Ectodermal cell (in vitro differentiated cells): ENCODE measurements around the gene TRIL.

Experiments
- H3K27ac ChIP-seq: 2 replicates; pipeline ENCODE4 v1.7.0; 2013; ENCODE audit warnings: mild to moderate bottlenecking, low read depth, low read length; ENCODE audit not compliant: insufficient read depth, poor library complexity, severe bottlenecking
- H3K27me3 ChIP-seq: 2 replicates; pipeline ENCODE4 v1.7.0; 2013; ENCODE audit warnings: mild to moderate bottlenecking, low read length; ENCODE audit not compliant: insufficient read depth, control insufficient read depth, poor library complexity, severe bottlenecking
- H3K36me3 ChIP-seq: one replicate; pipeline ENCODE4 v1.7.0; 2013; ENCODE audit warnings: low read length; ENCODE audit not compliant: control insufficient read depth, insufficient read depth
- H3K4me1 ChIP-seq: one replicate; pipeline ENCODE4 v1.7.0; 2013; ENCODE audit warnings: low read length; ENCODE audit not compliant: control insufficient read depth, insufficient read depth
- H3K4me3 ChIP-seq: 2 replicates; pipeline ENCODE4 v1.7.0; 2013; ENCODE audit warnings: low read depth, low read length, control low read depth; ENCODE audit not compliant: insufficient read depth
- H3K9me3 ChIP-seq: 2 replicates; pipeline ENCODE4 v1.7.0; 2013; ENCODE audit warnings: mild to moderate bottlenecking, low read length, moderate library complexity; ENCODE audit not compliant: control insufficient read depth
- WGBS, 2 experiments: methylation state at CpG; one replicate each; pipeline ENCODE4 v1.1.7; 2013; ENCODE audit warnings: missing lambda C conversion rate in 2 of 2; 5-methylcytosine and 5-hydroxymethylcytosine counted together

Gene TRIL

DNA sequence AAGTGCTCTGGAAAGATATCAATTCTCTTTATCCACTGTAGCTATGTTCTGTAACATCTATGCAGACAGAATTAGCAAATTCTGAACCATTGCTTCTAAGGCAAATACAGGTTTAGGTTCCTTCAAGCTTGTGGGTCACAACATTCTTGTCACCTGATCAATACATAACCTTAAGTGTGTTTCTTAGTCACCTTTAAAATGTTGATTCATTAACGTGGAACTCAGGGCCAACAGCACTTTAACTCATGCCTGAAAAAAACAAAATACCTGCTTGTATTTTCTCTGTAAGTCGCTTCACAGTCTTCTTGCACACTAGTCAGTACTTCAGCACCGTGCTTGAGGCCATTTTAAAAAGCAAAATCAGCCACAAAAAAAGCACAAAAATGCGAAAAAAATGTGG, 35.2 kb upstream of the TRIL start:
- no peaks in the 10 kb centered on the region for H3K36me3 ChIP-seq
- WGBS, 2 experiments: 90 to 92% methylated on average over 4 of the region's 4 CpGs
- H3K4me3 ChIP-seq: no peak overlapping the region
- peaks cover 15% of the 10 kb centered on the region for H3K4me1 ChIP-seq
- no peak overlapping the region for H3K27ac ChIP-seq
- H3K9me3 ChIP-seq: no peaks in the 10 kb centered on the region
- H3K27me3 ChIP-seq: no peaks in the 10 kb centered on the region

DNA sequence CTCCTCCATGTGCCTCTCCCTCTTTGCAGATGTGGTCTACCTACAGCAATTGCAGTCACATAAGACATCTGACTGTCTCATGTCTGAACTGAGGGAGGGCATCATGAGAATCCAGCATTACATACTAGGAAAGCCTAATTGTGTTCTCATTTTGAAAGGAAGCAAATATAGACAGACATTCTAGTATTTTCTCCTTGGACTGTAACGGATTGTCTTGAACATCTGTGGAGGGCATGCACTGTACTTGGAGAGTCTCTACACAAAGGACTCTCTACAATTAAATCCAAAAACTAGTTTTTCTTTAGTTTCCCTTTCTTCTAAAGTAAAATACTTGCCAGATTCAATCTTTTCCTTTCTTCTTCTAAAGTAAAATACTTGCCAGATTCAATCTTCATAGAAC, 34.7 kb upstream of the TRIL start:
- no peak overlapping the region for H3K4me3 ChIP-seq
- H3K27me3 ChIP-seq: no peaks in the 10 kb centered on the region
- peaks cover 10% of the 10 kb centered on the region for H3K4me1 ChIP-seq
- no peaks in the 10 kb centered on the region for H3K9me3 ChIP-seq
- WGBS, 2 experiments: 91 to 98% methylated on average over 1 of the region's 1 CpG
- H3K27ac ChIP-seq: no peak overlapping the region
- no peaks in the 10 kb centered on the region for H3K36me3 ChIP-seq

DNA sequence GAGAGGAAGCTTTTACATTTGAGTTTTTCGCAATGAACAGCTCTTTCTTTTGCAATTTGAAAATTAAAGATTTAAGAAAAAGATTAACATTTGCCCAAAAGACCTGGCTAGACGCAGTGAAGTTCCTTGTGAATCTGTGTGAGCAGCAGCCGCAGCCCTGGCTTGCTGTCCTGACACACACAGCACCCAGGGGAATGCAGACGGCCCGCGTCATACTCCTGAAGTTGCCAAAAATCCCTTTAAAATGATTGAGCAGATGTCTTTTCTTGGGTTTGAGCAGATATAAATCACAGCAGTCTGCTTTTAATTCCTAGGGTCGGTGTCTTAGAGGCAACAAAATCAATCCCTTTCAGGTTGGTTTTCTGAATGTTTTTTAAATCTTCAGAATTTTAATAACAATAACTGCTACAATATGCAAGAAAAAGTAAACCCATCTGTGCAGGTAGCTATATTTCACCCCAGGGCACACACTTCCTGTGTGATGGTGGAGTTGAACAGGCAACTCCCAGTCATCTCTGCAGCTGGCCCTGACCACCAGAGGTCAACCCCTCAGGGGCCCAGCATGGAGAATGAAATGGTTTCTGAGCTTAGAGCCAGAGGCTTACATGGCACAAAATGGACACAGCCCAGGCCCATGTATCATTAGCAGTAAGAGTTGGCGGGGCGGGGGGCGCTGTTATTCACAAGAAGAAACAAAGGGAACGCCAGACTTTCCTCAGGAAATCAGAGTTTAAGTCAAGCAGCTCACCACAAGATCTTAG, 32.2 kb upstream of the TRIL start:
- 91 to 95% methylated on average over 11 of the region's 11 CpGs for WGBS, 2 experiments
- no peaks in the 10 kb centered on the region for H3K36me3 ChIP-seq
- H3K9me3 ChIP-seq: no peaks in the 10 kb centered on the region
- no peaks in the 10 kb centered on the region for H3K27me3 ChIP-seq
- H3K4me3 ChIP-seq: no peak overlapping the region
- H3K27ac ChIP-seq: no peak overlapping the region
- peaks cover 24% of the 10 kb centered on the region for H3K4me1 ChIP-seq

DNA sequence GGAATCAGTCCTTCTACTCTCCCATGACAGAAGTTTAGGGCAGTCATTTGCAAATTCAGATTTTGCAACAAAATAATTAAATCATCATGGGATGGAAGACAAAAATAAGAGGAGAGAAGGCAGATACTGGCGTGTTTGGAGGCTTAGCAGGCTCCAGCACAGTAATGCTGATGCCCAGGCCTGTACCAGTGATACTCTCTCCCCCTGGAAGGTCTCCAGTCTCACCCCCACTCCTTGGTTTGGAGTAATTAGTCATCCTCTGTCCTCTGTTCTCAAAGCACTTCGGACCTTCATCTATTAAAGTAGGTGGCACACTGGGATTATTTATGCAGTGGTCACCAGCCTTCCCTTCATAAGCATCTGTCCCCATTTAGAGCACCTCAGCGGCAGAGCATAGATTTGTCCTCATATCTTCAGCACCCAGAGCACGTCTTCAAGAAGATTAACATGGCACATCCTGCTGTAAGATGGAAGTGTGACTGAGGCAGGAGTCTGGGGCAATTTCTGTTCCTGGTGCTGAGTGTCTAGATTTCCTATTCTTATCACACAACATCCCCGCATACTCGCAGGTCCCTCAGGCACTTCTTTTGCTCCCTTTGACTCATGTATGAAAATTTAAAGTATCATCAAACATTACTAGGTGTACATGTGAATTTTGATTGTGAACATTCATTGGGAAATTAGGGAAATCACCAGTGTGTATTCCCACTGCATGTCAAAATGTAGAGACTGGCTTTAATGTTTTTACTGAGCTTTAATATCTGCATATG, 31.3 kb upstream of the TRIL start:
- no peak overlapping the region for H3K4me3 ChIP-seq

DNA sequence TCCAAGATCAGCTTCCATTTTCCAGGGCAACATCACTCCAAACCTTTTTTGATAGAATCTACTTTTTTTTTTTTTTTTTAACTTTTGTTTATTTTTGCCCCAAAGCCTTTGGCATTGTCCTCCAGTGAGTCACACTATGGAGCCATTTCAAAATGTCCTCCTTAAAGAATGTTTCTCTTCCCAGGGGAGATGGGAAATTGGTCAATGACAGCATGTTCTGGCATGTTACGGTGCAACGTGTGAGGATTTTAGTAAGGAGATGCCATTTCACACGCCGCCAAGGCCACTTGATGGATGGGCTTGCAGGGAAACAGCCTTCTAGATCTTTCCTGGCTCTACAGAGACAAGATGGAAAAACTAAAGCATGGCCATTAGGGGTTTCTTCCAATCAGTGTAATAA, 30.7 kb upstream of the TRIL start:
- no peak overlapping the region for H3K27ac ChIP-seq

More for the DNA sequence above, 31.3 kb upstream of the TRIL start:
- 96% methylated on average over 4 to 6 of the region's 6 CpGs for WGBS, 2 experiments
- no peaks in the 10 kb centered on the region for H3K36me3 ChIP-seq
- H3K9me3 ChIP-seq: no peaks in the 10 kb centered on the region
- H3K27ac ChIP-seq: no peak overlapping the region
- H3K27me3 ChIP-seq: no peaks in the 10 kb centered on the region
- H3K4me1 ChIP-seq: peaks cover 34% of the 10 kb centered on the region

GRCh38 chr7:28988091-28988490, 30.0 kb upstream of the TRIL start:
- Histone ChIP-seq H3K4me1 (peaks cover 40% of the 10 kb centered on the region), H3K36me3 (no peaks in the 10 kb centered on the region), H3K27me3 (no peaks in the 10 kb centered on the region), H3K9me3 (no peaks in the 10 kb centered on the region), H3K4me3 (no peak overlapping the region), H3K27ac (no peak overlapping the region)
- WGBS, 2 experiments: 96 to 97% methylated on average over 5 of the region's 5 CpGs

More for the DNA sequence above, 30.7 kb upstream of the TRIL start:
- no peaks in the 10 kb centered on the region for H3K27me3 ChIP-seq
- H3K36me3 ChIP-seq: no peaks in the 10 kb centered on the region
- H3K9me3 ChIP-seq: no peaks in the 10 kb centered on the region
- peaks cover 40% of the 10 kb centered on the region for H3K4me1 ChIP-seq
- H3K4me3 ChIP-seq: no peak overlapping the region
- 96% methylated on average over 4 of the region's 4 CpGs for WGBS, 2 experiments

DNA sequence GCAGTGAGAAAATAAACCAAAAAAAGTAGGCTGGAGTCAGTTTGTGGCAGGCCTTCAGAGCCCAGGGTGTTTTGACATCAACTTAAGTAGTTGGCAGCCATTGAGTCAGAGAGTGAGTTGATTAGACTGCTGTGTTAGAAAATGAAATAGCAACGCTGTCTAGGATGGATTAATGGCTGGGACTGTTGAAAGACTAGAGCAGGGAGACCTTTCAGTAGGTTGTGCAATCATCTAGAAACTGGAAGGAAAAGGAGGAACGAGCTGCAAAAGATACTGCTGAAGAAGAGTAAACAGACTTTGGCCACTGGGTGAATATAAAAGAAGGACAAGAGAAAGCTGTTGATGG, 28.6 kb upstream of the TRIL start:
- H3K27ac ChIP-seq: no peak overlapping the region
- 90 to 92% methylated on average over 2 of the region's 2 CpGs for WGBS, 2 experiments

GRCh38 chr7:28986028-28986764, 28.1 kb upstream of the TRIL start:
- no peak overlapping the region for H3K27ac ChIP-seq
- H3K4me1 ChIP-seq: peaks cover 40% of the 10 kb centered on the region
- no peak overlapping the region for H3K4me3 ChIP-seq
- H3K36me3 ChIP-seq: no peaks in the 10 kb centered on the region
- no peaks in the 10 kb centered on the region for H3K9me3 ChIP-seq
- no peaks in the 10 kb centered on the region for H3K27me3 ChIP-seq
- 89 to 90% methylated on average over 11 of the region's 11 CpGs for WGBS, 2 experiments

More for the DNA sequence above, 28.6 kb upstream of the TRIL start:
- H3K4me3 ChIP-seq: no peak overlapping the region
- peaks cover 40% of the 10 kb centered on the region for H3K4me1 ChIP-seq
- no peaks in the 10 kb centered on the region for H3K9me3 ChIP-seq
- H3K36me3 ChIP-seq: no peaks in the 10 kb centered on the region
- H3K27me3 ChIP-seq: no peaks in the 10 kb centered on the region

DNA sequence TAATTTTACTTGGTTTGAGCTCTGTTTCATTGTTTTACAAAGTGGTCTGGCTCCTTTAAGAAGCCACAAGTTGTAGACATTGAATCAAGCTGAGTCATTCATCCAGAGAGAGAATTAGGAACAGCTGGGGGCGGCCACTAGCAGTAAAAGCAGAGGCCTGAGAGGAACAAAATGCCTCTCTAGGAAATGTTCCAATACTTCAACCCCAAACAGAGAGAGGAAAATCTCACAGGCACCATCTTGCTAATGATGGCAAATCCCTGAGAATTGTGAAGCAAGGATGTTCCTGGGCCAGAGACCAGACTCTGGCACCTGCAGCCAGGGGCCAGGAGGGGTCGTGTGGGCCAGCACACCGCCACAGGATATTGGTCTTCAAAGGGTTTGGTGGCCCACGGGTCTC, 26.5 kb upstream of the TRIL start:
- H3K4me1 ChIP-seq: peaks cover 35% of the 10 kb centered on the region
- no peaks in the 10 kb centered on the region for H3K36me3 ChIP-seq
- WGBS, 2 experiments: 20 to 23% methylated on average over 4 of the region's 4 CpGs

DNA sequence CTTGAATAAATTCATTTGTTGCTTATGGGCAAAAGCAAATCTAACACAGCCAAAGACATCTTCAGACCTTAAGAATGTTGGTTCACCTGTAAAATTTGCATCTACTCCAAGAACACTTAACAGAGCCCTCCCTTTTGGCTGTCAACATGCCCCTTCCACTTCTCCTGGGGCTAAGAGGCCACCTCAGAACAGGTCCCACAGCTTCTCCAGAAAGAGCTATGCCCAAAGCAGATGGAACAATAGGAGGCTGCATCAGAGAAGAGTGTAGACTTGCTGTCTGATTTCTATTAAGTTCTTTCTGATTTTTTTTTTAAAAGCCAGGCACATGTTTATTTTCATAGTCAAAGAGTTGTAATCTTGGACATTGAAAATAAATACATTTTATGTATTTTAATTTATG, 26.1 kb upstream of the TRIL start:
- no peaks in the 10 kb centered on the region for H3K36me3 ChIP-seq
- H3K9me3 ChIP-seq: no peaks in the 10 kb centered on the region
- no peaks in the 10 kb centered on the region for H3K27me3 ChIP-seq
- peaks cover 35% of the 10 kb centered on the region for H3K4me1 ChIP-seq
- no peak overlapping the region for H3K4me3 ChIP-seq
- H3K27ac ChIP-seq: peak overlapping the region; percentile 47

More for the DNA sequence above, 26.5 kb upstream of the TRIL start:
- Histone ChIP-seq H3K4me3 (no peak overlapping the region), H3K9me3 (no peaks in the 10 kb centered on the region), H3K27me3 (no peaks in the 10 kb centered on the region), H3K27ac (peak overlapping the region; percentile 47)
